ENCODE results near the gene KHSRP.

DNA sequence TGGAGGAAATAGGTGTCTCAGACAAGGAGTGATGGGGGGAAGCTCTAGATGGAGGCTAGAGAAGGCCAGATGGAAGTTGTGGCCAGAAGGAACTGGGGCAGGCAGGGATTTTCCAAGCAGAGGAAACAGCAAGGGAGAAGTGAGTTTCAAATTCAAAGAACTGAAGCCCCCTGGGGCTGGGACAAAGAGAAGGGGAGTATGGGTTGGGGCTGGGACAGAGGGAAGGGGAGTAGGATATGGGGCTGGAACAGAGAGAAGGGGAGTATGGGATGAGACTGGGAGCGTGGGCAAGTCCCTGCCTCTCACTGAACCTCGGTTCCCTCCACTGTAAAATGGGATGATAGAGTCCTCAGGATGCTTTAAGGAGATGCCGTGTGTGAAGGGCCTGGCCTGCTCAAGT, 29.8 kb downstream of the KHSRP start:
- TF ChIP-seq, protein P1, sequence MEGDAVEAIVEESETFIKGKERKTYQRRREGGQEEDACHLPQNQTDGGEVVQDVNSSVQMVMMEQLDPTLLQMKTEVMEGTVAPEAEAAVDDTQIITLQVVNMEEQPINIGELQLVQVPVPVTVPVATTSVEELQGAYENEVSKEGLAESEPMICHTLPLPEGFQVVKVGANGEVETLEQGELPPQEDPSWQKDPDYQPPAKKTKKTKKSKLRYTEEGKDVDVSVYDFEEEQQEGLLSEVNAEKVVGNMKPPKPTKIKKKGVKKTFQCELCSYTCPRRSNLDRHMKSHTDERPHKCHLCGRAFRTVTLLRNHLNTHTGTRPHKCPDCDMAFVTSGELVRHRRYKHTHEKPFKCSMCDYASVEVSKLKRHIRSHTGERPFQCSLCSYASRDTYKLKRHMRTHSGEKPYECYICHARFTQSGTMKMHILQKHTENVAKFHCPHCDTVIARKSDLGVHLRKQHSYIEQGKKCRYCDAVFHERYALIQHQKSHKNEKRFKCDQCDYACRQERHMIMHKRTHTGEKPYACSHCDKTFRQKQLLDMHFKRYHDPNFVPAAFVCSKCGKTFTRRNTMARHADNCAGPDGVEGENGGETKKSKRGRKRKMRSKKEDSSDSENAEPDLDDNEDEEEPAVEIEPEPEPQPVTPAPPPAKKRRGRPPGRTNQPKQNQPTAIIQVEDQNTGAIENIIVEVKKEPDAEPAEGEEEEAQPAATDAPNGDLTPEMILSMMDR (IDR thresholded peaks at IDR 0.05), result no peak
- no peak for TF ChIP-seq POLR2A (IDR thresholded peaks at IDR 0.05)

All from lower leg skin (tissue), 3 donors.